ENCODE data around the gene LHFPL2. TPM values are rescaled to one million over a fixed set of nuclear protein-coding genes. Genes with fewer than 3 reads are reported as not detected.

The LHFPL2 gene
- total and polyA plus RNA-seq, 9 donors, result 20.3 to 45.1 (median 27.9) TPM

DNA sequence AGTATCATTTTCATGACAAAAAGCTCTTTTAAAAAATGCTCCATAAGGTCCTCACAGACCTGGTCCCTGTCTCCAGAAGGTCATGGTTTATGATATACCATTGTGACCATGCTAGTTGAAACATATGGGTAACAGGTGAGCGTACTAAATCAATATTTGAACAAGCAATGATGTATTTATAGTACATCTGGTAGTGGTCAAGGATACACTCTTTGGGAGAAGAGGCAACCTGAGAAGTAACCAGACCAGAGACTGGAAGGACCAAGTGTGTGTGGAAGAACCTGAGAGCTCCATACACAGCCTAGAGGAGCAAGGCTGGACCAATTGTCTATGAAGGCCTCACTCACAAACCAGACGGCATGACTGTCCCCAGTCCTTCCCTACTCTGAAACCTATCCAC, 55.1 kb downstream of the LHFPL2 start:
- peak overlapping the region in 1 of 2 donors; percentile 82 for H3K27ac ChIP-seq
- 80 to 88% (median 82%) methylated on average over 2 of the region's 2 CpGs for WGBS, 3 donors
- intact Hi-C loops (cut with DNase I), result loop anchor here in 1 of 4 donors (10.0 kb wide), 1 partner anchor 49 kb away; no protein-coding TSS in a partner anchor
- H3K4me3 ChIP-seq, result no peak overlapping the region
- H3K27me3 ChIP-seq, result no peaks in the 10 kb centered on the region
- H3K36me3 ChIP-seq, result no peaks in the 10 kb centered on the region
- H3K9me3 ChIP-seq, result no peaks in the 10 kb centered on the region
- TF ChIP-seq, protein P1, sequence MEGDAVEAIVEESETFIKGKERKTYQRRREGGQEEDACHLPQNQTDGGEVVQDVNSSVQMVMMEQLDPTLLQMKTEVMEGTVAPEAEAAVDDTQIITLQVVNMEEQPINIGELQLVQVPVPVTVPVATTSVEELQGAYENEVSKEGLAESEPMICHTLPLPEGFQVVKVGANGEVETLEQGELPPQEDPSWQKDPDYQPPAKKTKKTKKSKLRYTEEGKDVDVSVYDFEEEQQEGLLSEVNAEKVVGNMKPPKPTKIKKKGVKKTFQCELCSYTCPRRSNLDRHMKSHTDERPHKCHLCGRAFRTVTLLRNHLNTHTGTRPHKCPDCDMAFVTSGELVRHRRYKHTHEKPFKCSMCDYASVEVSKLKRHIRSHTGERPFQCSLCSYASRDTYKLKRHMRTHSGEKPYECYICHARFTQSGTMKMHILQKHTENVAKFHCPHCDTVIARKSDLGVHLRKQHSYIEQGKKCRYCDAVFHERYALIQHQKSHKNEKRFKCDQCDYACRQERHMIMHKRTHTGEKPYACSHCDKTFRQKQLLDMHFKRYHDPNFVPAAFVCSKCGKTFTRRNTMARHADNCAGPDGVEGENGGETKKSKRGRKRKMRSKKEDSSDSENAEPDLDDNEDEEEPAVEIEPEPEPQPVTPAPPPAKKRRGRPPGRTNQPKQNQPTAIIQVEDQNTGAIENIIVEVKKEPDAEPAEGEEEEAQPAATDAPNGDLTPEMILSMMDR (IDR thresholded peaks at IDR 0.05), result no peak
- TF ChIP-seq POLR2A (IDR thresholded peaks at IDR 0.05), result no peak
- no peak for TF ChIP-seq EP300 (IDR thresholded peaks at IDR 0.05)
- DNase-seq, result no peak
- H3K4me1 ChIP-seq (ENCODE audit: insufficient read depth), result peaks cover 31% of the 10 kb centered on the region

DNA sequence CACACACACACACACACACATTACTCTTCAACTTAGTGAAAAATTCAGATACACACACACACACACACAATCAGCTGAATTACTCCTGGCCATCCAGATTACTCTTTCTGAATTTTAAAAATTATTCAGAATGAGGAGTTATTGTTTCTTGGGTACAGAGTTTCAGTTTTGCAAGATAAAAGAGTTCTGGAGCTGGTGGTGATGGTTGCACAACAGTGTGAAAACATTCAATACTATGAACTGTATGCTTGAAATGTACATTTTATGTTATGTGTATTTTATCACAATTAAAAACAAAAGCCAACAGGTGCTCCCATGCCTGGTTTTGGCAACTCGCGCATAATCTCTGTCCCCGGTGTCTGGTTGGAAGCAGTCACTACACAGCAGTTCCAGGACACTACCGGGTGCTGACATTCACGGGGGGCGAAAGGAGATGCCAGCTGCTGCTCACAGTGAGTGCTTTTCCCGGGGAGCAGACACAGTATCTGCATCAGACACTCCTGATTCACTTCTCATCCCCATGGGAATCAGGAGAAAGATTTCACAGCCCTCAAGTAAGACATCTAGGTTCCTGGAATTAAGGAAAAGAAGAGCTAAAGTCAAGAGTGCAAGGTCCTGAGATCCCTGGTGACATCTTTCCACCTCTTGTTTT, 55.7 kb downstream of the LHFPL2 start:
- 74 to 83% (median 78%) methylated on average over 7 of the region's 7 CpGs for WGBS, 3 donors
- Histone ChIP-seq H3K4me3 (no peak overlapping the region), H3K27me3 (no peaks in the 10 kb centered on the region), H3K36me3 (no peaks in the 10 kb centered on the region), H3K4me1 (ENCODE audit: insufficient read depth) (peaks cover 31% of the 10 kb centered on the region), H3K27ac (peak overlapping the region in 1 of 2 donors; percentile 82), H3K9me3 (no peaks in the 10 kb centered on the region)
- TF ChIP-seq EP300 (IDR thresholded peaks at IDR 0.05) (no peak), POLR2A (IDR thresholded peaks at IDR 0.05) (no peak)
- TF ChIP-seq, protein P1 (IDR thresholded peaks at IDR 0.05), result no peak
- DNase-seq, result no peak
- intact Hi-C loops (cut with DNase I), result loop anchor here in 1 of 4 donors (10.0 kb wide), 1 partner anchor 48 kb away; no protein-coding TSS in a partner anchor

DNA sequence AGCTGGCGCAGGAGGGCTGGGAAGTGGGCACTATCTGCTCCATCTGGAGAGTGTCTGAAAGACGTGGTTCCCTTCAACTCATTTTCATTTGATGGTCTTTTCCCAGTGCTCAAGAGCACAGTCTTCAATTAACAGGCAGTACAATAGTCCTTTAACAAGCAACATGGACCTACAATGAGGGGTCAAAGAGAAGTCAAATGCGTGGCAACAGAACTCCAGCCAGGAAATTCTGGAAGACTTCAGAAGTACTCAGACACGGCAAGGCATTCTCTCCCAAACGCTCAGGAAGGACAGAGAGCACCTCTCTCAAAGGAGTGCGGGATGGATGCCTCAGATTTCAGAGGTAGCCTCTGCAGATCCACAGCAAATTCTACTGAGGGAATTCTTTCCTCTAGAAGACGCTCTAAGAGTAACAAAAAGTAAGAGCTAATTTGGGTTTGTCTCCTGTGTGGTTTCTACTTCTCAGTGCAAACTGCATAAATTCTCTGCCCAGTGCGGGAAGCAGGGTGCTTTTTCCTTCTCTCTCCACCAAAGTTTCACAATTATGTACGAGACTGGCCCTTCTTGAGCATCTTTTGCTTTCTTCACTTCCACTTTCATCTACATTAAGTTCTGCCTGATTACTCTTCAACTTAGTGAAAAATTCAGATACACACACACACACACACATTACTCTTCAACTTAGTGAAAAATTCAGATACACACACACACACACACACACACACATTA, 56.4 kb downstream of the LHFPL2 start:
- no peak overlapping the region for H3K4me3 ChIP-seq
- 63 to 69% (median 65%) methylated on average over 9 of the region's 9 CpGs for WGBS, 3 donors
- intact Hi-C loops (cut with DNase I), result loop anchor here in 1 of 4 donors (10.0 kb wide), 1 partner anchor 47 kb away; no protein-coding TSS in a partner anchor
- H3K27me3 ChIP-seq, result no peaks in the 10 kb centered on the region
- no peak overlapping the region for H3K27ac ChIP-seq
- TF ChIP-seq EP300 (IDR thresholded peaks at IDR 0.05) (no peak), POLR2A (IDR thresholded peaks at IDR 0.05) (no peak)
- TF ChIP-seq, protein P1 (IDR thresholded peaks at IDR 0.05), result no peak
- H3K9me3 ChIP-seq, result no peaks in the 10 kb centered on the region
- H3K4me1 ChIP-seq (ENCODE audit: insufficient read depth), result peaks cover 31% of the 10 kb centered on the region
- no peaks in the 10 kb centered on the region for H3K36me3 ChIP-seq
- no peak for DNase-seq

DNA sequence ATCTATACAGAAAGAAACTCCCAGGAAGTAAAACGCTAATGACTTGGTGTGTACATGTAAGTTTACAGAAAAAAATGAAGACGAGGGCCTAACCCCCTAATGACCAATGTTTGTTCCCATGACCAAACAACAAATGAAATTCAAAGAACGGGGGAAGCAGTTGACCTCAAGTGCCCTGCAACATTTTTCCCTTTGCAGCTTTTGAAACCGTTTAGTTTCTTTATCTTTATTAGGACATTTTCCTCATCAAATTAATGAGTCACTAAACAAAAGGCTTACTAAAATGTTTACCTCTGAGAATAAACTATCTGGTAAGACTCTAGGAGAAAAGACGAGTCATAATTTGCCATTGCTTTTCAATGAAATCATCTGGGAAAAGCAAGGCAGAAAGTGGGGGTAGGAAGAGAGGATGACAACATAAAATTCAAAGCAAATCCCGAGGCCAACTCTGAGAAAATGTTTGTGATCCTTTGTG, 57.4 kb downstream of the LHFPL2 start:
- no peak overlapping the region for H3K27ac ChIP-seq
- TF ChIP-seq POLR2A (IDR thresholded peaks at IDR 0.05) (no peak), EP300 (IDR thresholded peaks at IDR 0.05) (no peak)
- TF ChIP-seq, protein P1 (IDR thresholded peaks at IDR 0.05), result no peak
- no peaks in the 10 kb centered on the region for H3K27me3 ChIP-seq
- H3K4me1 ChIP-seq (ENCODE audit: insufficient read depth), result peaks cover 31% of the 10 kb centered on the region
- DNase-seq, result no peak
- intact Hi-C loops (cut with DNase I), result loop anchor here in 1 of 4 donors (10.0 kb wide), 1 partner anchor 46 kb away; no protein-coding TSS in a partner anchor
- H3K36me3 ChIP-seq, result no peaks in the 10 kb centered on the region
- 18 to 19% (median 19%) methylated on average over 6 of the region's 6 CpGs for WGBS, 3 donors
- H3K4me3 ChIP-seq, result no peak overlapping the region
- no peaks in the 10 kb centered on the region for H3K9me3 ChIP-seq
